Myocyte (in vitro differentiated cells): ENCODE data around the gene MUCL3. TPM values are rescaled to one million over a fixed set of nuclear protein-coding genes. Genes with fewer than 3 reads are reported as not detected.
A peak's percentile ranks its signal among the peaks of the same experiment; 100 is the strongest.
"Not testable (repeated sequence)": the region's sequence is repeated elsewhere in the genome, so short reads cannot be mapped to it uniquely, and the experiment has no call there.

Experiments
- DNase-seq: peaks from one replicate; pipeline ENCODE4 v3.0.0-alpha.2; 2012; ENCODE audit warnings: low read depth
- total RNA-seq: library from RNA; depleted of rRNA; stranded (reverse); fragments of >200 nt; gene quantifications from 2 replicates; pipeline ENCODE4 v1.2.3, GENCODE V29; 2014

Gene MUCL3
- total RNA-seq, 1 donor from 2014 or later: not detected

GRCh38 chr6:30974490-30975252, 33.9 kb downstream of the MUCL3 start:
- DNase-seq: no peak

DNA sequence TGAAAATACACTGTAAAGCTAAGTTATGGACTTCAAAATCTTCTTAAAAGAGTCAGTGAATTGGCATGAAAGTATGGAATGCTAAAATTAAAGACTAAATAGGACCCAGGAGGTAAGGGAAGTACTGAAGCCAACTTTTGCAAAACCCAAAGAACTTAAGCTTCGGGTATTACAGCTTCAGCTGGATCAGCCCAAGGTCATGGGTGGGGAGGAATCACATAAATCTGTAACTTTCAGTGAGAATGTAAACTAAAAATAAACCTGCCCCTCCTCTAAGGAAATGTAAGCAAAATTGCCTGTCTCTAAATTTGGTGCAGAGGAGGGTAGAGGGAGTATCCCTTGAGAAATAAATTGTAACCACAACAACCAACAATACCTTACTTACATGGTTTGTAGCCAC, 38.4 kb downstream of the MUCL3 start:
- no peak for DNase-seq

DNA sequence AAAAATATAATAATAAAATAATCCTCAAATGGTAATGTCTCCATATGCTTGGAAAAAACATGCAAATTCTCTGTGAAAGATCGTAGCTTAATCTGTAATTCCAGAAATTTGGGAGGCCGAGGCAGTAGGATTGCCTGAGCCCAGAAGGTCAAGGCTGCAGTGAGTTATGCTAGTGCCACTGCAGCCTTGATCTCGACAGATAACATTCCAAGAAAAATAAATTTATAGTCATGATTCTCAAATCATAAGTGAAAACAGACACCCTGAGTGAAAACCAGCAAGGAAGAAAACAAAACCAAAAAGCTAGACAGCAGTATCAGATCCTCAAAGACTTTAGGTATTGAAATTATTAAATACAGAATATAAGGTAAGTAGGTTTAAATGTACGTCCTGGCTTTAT, 38.9 kb downstream of the MUCL3 start:
- DNase-seq: no peak

GRCh38 chr6:30981942-30982772, 41.4 kb downstream of the MUCL3 start:
- DNase-seq: peak; percentile 87

DNA sequence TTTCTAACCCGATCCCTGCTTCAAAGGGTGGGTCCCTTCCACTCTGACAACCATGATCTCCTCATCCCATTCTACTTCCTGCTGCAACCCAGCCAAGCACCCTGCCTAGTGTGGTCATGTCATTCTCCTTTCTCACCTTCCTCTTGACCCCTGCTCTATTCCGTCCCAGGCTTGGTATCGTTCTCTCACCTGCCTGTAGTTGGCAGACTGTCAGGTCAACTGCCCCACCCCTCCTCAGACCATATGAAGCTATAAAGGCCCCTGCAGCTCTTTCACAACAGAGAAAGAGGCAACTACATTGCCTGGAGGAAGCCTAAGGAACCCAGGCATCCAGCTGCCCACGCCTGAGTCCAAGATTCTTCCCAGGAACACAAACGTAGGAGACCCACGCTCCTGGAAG, 42.7 kb downstream of the MUCL3 start, which contains the start of gene MUC21:
Gene MUC21 (plus strand): TSS at position 280 of the 400 bp plus-strand sequence. CDS start 241 bp downstream, outside the sequence.
- DNase-seq: no peak

DNA sequence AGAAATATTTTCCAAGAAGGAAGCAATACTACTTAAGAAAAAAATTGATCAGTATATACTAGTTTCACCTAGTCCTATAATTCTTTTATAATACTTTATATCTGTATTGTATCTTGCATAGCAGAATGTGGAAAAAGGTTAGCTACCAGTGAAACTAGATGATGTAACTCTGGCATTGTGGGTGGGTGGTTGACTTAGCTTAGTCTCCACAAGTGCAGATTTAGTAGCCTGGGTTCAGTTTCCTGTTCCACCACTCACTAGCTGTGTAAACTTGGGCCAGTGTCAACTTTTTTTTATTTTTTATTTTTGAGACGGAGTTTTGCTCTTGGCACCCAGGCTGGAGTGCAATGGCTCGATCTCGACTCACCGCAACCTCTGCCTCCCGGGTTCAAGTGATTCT, 44.7 kb downstream of the MUCL3 start:
- DNase-seq: no peak

GRCh38 chr6:30987304-30987703, 46.5 kb downstream of the MUCL3 start:
- DNase-seq: no peak

DNA sequence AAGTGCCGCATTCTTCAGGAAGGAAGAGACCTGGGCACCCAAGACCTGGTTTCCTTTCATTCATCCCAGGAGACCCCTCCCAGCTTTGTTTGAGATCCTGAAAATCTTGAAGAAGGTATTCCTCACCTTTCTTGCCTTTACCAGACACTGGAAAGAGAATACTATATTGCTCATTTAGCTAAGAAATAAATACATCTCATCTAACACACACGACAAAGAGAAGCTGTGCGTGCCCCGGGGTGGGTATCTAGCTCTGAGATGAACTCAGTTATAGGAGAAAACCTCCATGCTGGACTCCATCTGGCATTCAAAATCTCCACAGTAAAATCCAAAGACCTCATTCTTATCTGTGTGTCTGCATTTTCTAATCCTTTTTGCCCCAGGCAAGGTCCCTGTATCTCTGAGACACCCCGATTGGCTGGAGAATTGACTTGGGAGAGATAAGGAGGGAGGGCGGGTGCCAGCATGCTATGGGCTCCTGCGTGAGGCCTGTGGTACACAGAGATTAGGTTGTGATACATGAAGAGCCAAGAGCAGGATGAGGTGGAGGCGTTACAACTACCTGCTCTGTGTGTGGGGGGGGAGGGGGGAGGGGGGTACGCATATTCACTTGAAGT, 47.5 kb downstream of the MUCL3 start:
- no peak for DNase-seq

DNA sequence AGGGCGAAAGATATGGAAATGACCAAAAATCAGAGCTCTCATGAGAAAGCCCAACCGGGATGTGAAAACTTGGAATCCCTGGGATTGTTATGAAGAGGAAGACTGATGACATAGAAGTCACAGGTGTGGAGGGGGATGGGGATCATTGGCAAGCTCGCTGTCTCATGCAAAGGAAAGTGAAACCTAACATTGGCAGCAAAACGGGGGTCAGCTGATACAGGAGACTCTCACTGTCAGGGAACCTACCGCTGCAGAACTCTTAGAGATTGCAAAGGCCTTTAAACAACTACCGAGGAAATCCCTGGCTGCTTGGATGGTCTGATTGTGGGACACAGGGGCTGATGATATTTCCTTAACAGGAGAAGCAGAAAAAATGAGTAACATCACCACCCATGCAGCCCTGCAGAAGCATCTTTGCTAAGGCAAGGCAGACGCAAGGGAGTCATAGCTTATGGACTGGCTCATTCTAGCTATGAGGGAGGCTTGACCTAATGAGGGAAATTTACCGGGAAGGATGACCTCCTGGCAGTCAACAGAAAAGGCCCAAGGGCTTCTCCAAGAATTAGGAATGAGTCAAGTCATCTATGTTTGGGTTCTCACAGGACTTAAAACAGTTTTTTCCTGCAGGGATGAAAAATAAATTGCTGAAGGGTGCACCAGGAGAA, 49.8 kb downstream of the MUCL3 start:
- DNase-seq: peak; percentile 20

DNA sequence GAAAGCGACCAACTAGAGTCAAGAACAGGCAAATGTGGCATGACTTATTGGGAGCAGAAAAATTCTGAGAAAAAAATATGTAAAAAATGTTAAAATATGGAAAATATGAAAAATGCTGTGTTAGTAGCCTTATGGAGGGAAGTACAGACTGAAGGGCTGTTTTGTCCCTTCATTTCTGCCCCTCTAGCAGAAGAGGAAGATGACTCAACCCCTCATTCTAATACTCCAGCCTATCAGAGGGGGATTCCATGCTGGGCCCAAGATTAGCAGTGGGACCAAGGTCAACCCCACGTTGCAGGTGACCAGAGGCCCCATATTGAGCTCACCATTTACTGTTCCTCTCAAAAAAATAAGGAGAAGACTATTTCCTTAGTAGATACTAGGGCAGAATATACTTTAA, 51.1 kb downstream of the MUCL3 start:
- no peak for DNase-seq

DNA sequence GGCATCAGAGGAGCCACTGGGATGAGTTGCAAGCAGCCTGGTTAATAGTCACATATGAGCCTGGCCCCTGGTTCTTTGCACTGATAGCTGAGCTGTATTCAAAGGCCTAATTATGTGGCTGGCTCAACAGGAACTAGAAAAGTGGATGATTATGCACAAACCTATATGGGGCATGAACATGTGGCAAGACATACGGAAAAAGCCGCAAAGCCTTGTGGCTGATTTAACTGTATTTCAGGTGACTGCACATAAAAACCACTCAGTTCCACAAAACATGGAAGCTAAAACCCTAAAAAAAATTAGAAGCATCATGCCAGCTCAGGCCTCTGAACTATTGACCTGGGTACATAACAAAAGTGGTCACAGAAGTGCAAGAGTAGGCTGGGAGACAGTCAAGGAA, 56.5 kb downstream of the MUCL3 start:
- DNase-seq: no peak

GRCh38 chr6:30998785-30999184, 58.0 kb downstream of the MUCL3 start:
- DNase-seq: no peak

- not testable (repeated sequence) for DNase-seq
These were observed 59.5 kb downstream of the MUCL3 start for GRCh38 chr6:31000067-31000860.

- DNase-seq: no peak
These were observed 60.6 kb downstream of the MUCL3 start for GRCh38 chr6:31001281-31001888.

DNA sequence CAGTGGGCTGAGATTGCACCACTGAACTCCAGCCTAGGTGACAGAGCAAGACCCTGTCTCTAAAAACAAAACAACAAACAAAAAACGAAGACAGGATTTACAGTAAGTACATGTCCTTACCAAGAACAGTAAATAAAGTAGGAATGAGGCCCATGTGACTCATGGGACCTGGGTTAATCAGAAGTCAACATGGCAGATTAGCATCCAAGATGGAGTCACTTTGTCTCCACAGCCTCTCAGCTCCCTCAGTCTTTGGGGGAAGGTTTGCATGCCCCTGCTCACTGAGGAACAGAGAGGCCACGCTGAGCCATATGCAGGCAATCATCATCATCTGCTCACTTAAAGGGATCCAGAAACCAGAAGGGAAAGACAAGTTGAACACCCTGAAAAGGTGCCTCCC, 61.7 kb downstream of the MUCL3 start:
- DNase-seq: no peak

Other genes with a start within 250 kb of the MUCL3 start
- 2.9 and 4.5 TPM in 2 replicates for gene NRM, start 250.0 kb upstream of the MUCL3 start, total RNA-seq
- 8.0 and 8.2 TPM in 2 replicates for gene MDC1, start 223.7 kb upstream of the MUCL3 start, total RNA-seq
- 562 and 698 TPM in 2 replicates for gene TUBB, start 220.6 kb upstream of the MUCL3 start, total RNA-seq
- 168 and 175 TPM in 2 replicates for gene FLOT1, start 198.3 kb upstream of the MUCL3 start, total RNA-seq
- 45.8 and 55.5 TPM in 2 replicates for gene IER3, start 196.4 kb upstream of the MUCL3 start, total RNA-seq
- 88.6 and 89.0 TPM in 2 replicates for gene DDR1, start 56.5 kb upstream of the MUCL3 start, total RNA-seq
- gene GTF2H4, start 32.8 kb upstream of the MUCL3 start, total RNA-seq: 5.5 and 7.3 TPM in 2 replicates
- 21.3 and 21.7 TPM in 2 replicates for gene VARS2, start 26.7 kb upstream of the MUCL3 start, total RNA-seq
- not detected in 2 replicates for gene SFTA2, start 8.8 kb upstream of the MUCL3 start, total RNA-seq
- not detected in 2 replicates for gene MUC21, start 42.7 kb downstream of the MUCL3 start, total RNA-seq
- not detected in 2 replicates for gene MUC22, start 69.5 kb downstream of the MUCL3 start, total RNA-seq
- gene C6orf15, start 171.6 kb downstream of the MUCL3 start, total RNA-seq: 1.2 and 2.4 TPM in 2 replicates
- gene PSORS1C1, start 173.8 kb downstream of the MUCL3 start, total RNA-seq: 0.21 and 0.29 TPM in 2 replicates
- 0.16 TPM in 1 of 2 replicates, not detected in the other for gene CDSN, start 179.5 kb downstream of the MUCL3 start, total RNA-seq
- not detected in 2 replicates for gene PSORS1C2, start 198.1 kb downstream of the MUCL3 start, total RNA-seq
- 11.9 and 19.8 TPM in 2 replicates for gene CCHCR1, start 216.8 kb downstream of the MUCL3 start, total RNA-seq
- gene TCF19, start 217.6 kb downstream of the MUCL3 start, total RNA-seq: 2.8 and 4.0 TPM in 2 replicates
- gene POU5F1, start 229.7 kb downstream of the MUCL3 start, total RNA-seq: 1.4 and 2.5 TPM in 2 replicates